OCI-M2 (cell line): ENCODE measurements around the gene GPR158.

ENCODE experiments used
- DNase-seq: peaks from one replicate; lab custom pipeline; 2025; ENCODE audit not compliant: unreplicated experiment; lab: John Stamatoyannopoulos, UW

GPR158 gene

DNA sequence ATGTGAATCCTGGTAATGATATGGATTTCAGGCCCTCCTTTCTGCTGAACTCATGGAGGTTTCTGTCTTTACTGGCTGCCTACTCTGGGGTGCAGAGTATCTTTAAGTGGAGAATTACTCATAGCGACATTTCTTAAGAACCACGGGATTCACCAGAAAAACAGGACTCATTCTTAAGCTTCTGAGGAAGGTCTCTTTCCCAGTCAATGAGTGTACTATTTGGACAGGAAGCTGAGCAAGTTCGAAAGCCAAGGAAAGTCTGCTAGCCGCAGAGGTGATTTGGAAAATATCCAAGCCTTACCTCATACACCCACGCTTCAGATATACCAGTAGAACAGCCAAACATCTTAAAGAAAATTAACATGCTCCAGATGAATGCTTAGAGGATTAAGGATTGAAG is 381.7 kb downstream of the GPR158 start:
- DNase-seq, result no peak

DNA sequence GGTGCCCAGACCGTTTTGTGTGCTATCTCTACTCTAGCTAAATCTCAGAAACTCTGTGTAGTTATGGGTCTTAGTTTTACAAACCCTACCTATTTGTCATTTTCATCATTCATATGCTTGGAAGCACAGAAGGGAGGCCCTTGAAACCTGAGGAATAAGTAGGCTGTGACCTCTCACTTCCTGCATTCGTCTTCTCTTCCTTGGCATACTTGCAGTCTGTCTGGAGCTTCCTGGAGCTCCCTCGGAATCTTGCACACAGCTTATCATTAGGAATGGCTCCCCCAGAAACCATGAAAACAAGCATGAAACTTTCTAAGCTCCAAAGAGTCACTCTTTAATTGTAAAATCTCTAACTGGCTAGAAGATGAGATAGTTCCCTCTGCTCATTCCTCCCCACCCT is 382.3 kb downstream of the GPR158 start:
- no peak for DNase-seq

DNA sequence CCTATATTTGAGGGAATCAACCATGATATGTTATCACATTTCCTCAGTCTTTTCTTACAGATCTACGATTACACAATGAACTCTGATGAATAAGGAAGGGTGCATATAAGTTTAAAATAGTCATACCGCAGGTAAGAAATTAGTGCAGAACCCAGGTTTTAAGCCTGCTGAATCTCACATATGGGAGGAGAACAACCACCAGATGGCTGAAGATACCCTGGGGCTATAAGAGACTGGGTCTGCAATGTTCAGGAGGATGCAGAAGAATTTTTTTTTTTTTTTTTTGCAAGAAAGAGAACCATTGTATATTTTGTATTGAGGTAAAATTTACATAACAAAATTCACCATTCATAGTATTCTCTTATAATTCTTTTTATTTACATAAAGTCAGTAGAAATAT is 387.0 kb downstream of the GPR158 start:
- DNase-seq, result no peak

DNA sequence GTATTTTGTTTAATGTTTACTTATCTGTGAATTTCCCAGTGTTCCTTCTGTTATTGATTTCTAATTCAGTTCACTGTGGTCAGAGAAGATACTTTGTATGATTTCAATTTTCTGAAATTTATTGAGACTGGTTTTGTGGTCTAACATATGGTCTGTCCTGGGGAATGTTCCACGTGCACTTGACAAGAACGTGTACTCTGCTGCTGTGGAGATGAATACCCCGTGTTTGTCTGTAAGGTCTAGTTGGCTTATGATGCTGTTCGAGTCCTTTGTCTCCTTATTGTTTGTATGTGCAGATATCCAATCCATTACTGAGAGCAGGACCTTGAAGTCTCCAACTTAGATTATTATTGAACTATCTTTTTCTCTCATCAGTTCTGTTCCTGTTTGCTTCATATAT is 387.7 kb downstream of the GPR158 start:
- DNase-seq, result no peak

DNA sequence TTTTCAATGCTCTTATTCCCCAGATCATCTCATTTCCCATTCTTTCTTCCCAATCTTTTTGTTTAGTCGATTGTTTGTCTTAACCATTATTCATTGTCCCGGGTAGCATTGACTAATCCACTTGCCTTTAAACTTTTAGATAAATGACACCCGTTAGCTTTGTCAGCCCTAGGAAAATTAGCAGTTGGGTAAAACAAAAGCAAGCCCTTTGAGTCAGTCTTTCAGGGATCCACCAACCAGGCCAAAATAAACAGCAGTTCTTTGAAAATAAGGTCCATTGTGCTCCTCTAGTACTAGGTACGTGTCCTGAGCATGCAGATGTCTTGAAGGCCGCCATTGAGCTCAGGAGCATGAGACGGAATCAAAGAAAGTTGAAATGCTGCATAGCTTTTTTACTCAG is 389.6 kb downstream of the GPR158 start:
- no peak for DNase-seq

DNA sequence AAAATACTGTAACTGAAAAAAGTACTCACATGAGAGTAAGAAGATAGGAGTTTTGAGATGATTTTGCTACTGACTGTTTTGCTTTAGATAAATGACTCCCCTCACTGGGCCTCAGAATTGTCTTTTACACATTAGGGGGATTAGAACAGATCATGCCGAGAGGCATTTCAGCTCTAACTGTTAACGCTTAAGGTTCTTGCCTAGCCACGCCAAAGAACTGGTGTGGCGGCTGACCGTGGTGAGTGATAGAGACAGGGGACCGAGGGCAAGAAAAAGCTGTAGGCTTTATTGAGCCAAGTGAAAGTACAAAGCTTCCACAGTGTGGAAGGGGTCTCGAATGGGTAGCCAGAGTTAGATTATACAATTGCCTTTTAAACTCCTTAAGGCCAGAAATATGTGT is 390.8 kb downstream of the GPR158 start:
- DNase-seq, result no peak

DNA sequence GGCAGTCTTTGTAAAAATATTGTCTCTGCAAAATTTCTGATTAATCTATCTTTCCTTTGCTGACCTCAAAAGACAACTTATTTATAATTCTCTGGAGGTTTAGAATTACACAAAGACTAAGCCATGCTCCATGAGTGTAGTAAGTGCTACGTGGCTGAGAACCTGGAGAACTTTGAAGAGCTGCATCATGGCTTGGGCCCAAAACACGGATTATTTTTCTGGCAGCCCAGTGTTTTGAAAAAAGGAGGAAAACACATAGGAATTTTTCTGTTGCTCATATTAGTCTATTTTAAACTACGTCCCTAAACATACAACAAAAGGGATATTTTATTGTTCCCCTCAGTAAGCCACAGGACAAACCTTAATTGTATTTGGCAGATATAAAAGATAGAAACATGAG is 398.5 kb downstream of the GPR158 start:
- no peak for DNase-seq

DNA sequence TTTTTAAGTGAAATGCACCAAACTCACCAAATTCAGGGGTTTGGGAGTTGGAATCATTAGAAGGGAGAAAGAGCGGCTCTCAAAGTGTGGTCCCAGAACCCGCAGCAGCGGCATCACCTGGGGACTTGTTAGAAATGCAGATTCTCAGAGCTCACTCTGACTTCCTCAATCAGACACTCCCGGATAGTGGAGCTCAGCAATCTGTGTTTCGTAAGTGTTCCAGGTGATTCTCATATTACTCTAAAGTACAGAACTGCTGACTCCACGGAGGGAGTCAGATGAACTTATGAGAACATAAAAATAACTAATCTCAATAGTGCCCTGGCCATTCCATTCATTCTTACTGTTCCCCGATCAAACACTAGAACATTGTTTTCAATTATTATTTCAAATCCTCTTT is 400.5 kb downstream of the GPR158 start:
- DNase-seq, result no peak

DNA sequence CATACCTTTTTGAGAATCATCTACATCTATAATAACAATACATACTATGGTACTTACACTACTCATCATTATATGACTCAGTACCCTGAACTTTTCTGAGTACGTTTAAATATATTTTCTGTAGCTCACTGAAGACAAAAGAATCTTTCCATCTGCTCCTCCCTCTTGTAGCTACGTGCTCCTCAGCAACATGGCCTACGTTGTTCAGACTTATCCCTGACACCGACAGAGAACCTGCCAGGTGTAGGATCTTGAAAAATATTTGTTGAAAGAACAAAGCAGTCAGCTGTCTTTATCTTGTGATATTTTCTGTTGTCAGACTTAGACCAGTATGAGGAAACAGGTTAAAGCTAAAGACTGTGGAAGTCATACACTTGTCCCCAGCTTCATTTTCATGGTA is 403.3 kb downstream of the GPR158 start:
- no peak for DNase-seq

DNA sequence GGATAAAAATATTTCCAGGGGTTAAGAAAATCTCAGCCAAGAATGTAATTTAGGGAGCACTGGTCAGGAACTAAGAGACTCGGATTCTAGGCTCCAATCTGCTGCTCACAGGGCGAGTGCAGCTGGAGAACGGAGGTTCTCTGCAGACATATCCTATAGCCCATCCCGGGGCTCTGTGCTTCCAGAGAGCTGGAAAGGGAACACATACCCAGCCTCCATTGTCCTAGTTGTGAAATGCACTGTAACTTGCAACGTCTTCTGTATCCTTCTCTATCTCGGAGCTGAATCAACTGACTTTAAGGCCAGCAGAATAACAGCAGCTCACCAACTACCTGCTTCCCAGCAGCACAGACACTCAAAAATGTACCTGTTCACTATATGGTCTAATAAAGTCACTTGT is 408.2 kb downstream of the GPR158 start:
- DNase-seq, result no peak

DNA sequence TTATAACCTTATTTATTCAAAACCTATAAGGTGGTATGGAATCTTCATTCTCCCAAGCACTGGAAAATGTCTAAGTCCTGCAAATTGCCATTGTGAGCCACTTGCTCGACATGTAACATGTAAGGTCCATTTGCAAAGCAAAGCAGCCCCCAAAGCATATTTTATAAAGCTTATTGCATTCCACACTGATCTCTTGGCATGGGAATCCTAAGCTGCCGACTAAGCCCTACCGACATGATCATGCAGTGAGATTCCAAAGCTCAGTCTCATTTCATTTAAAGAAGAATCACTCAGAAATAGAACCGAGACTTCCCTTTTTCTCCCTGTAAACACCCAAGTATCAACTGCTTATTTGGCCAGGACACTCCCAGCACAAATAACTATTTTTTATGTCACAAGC is 425.9 kb downstream of the GPR158 start:
- DNase-seq, result no peak

DNA sequence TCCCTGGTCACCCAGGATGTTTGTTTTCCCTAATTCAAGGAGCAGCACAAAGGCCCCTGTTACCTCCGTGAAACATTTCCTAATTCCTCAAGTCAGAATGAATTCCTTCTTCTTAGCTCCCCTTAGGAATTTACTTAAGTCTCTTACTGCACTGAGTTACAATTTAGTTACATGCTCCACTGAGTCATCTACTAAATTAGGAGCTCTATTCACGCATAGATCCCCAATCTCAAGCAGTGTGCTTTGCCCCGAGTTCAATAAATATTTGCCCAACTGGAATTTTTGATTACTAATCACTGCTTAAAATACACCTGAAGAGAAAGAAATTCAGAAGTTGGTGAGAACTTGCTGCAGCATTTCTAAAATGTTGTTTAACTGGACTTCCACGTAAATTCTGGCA is 429.8 kb downstream of the GPR158 start:
- DNase-seq, result no peak

DNA sequence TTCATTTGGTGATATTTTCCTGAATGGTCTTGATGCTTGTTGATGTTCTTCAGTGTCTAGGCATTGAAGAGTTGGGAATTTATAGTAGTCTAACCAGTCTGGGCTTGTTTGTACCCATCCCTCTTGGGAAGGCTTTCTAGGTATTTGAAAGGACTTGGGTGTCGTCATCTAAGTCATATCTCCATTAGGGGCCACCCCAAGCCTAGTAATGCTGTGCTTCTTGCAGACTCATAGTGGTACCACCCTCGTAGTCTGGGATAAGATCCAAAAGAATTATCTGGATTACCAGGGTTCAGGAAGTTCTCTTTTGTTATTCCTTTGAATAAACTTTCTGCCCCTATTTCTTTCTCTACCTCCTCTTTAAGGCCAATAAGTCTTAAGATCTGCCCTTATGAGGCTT is 439.9 kb downstream of the GPR158 start:
- no peak for DNase-seq

DNA sequence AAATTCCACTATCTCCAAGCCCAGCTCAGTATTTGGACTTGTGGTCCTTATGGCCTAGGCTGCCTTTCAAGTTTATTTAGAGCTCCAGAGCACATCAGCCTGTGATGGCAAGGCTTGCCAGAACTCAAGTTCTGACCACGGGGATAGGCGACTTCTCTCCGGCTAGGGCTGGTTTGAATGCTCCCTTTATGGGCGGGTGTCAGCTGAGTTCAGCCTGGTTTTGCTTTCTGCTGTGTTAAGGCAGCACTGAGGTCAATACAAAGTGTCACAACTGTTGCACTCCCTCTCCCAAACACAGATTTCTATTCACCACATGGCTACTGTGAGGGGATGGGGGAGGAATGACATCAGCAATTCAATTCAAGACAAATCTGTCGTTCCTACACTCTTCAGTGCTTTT is 441.1 kb downstream of the GPR158 start:
- no peak for DNase-seq

DNA sequence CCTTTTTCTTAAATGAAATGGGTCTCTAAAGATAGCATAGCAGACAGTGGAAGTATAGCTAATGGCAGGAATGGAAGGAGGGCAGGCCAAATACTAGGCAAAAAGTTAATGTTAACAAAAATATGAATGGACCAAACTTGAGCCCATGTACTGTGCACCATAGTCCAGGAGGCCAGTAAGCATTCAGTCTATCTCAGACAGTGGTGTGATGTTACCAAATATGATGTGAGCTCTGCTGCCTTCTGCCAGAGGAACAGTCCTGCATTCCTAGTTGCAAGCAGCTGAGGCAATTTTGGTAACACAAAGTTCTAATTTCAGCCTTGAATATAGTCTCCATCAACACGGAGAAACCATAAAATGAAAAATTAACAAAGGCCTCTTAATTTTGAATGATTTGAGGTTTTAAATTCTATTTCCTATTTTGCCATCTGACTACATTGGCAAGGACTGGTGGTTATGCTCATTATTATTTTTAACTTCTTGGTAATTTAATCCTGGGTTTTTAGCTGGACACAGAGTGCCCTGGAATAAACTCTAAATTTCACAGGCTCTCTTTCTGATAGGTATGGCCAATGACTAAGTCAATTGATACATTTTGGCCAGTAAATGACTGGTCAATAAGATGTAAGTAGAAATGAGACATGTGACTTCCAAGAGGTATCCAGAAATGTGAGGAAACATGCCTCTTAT is 442.2 kb downstream of the GPR158 start:
- DNase-seq, result no peak

DNA sequence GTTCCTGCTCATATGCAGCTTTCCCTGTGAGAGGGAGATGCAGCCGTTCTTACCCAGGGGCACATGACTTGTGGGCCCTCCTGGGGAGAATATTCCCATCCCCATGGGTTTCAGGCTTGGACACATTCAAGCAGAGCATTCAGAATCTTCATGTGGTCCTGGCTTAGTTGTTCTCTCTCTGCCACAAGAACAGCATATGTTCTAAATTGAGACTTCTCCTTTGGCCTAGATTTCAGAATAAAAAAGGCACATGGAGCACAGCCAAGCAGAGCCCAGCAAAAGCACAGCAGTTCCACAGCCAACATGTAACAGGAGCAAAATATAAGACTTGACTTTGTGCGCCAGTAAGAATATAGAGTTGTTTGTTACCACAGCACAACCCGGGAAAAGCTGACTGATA is 452.8 kb downstream of the GPR158 start:
- no peak for DNase-seq

DNA sequence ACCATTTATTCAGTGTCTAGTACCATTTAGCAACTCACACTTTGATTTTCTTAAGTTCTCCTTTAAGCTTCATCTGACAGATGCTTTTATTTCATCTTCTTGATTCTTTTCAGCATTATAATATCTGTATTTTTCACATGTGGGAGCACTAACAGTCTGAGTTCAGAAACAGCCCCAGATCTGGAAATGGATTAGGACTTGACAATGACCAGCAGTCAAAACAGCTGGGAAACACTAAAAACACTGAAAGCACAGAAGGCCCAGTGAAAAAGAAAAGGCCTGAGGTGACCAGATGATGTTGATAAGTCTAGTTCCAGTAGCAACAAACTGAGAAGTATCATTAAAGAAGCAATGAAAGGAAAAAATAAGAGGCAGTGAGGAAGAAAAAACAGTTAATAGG is 454.5 kb downstream of the GPR158 start:
- no peak for DNase-seq

DNA sequence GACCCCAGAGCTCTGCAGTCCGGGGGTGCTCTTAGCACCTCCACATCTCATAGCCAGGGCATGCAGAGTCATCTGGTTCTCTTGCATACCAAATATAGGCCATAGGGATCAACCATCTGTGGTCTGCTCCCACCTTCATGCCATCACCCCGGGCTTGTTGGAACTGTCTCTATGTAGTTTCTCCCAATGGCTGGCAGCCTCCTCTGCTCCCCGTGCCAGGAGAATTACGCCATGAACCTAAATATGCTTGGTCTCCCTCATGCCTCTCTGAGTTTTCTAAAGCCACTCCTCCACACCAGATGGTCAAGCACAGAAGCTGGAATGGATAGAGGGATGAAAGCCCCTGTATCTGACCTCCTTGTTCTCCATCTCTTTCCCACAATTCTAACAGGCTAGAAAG is 456.7 kb downstream of the GPR158 start:
- DNase-seq, result no peak

DNA sequence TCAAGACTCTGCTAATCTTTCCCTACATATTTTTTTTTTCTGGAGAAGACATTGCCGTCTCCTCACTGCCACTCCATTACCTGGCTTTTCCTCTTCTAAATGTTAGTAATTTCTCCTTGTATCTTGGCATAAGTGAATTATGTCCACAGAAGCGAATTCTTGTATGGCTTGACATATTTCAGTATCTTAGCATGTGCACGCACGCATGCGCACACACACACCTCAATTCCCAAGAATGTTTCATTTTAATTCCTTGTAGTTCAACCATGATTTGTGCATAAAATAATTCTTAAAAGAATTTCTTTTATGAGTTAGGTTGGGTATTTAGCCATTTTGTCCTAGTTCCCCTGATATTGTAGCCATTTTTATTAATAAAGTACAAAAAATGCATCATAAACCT is 458.0 kb downstream of the GPR158 start:
- DNase-seq, result no peak

DNA sequence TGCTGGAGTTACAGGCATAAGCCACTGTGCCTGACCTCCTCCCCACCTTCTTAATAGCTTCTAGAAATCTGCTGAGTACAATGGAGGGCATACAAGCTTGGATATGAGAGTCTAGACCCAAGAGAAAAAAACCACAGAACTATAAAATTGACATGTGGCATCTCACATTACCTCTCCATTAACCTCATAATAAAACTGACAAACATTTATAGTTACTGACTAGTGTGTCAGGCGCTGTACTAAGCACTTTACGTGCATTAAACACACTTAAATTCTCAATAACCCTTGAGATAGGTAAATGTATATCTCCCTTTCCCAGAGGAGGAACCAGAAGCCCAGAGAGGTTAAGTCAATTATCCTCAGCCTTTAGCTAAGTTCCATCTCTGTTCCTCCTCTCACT is 458.7 kb downstream of the GPR158 start:
- DNase-seq, result no peak

DNA sequence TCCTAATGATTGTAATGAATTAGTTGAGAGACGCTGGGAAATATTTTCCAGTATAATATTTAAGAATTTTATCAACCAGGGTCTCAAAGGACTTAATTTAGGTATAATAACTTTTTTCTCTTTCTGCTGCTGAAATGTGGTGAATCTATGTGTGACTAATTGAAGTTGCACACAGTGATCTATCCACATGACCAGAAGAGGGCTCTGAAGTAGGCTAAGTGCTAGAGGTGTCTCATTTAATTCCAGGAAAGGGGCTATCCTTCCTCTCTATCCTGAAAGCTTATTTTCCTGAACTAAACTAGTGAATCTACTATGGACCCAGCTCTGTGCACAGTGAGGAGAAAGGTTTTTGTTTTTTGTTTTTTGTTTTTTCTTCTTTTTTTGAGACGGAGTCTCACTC is 464.8 kb downstream of the GPR158 start:
- DNase-seq, result no peak

DNA sequence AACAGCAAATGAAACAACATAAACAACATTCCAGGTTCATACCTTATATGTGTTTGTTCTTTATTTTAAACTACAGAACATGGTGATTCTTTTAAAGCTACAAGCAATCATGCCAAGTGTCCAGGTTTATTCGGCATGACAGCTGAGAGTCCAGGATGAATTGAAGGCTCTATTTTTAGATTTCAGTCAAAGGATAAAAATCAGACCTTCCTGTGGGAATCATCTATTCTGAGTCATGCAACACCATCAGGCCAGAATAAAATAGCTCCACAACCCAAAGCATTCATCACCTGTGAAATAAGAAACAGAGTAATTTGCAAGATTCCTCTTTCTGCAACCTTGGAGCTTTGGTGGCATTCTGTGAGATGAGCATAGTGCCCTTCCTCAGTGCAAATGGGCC is 466.8 kb downstream of the GPR158 start:
- no peak for DNase-seq

DNA sequence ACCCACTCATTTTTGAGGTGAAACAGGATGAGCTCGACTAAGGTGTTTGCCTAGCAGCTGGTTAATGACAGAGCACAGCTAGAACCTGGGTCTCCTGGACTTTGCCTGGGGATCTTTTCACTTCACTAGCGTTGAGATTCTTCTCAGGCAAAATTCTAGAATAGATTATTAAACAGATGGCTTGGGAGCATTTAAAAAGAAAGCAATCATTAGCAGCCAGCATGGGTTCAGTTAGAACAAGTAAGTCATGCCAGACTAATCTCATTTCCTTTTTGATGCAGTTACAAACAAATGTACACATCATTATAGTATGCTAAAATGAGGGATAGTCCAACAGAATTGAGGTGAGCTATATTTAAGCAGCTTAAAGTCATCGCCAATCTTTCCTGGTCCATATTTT is 467.9 kb downstream of the GPR158 start:
- no peak for DNase-seq

DNA sequence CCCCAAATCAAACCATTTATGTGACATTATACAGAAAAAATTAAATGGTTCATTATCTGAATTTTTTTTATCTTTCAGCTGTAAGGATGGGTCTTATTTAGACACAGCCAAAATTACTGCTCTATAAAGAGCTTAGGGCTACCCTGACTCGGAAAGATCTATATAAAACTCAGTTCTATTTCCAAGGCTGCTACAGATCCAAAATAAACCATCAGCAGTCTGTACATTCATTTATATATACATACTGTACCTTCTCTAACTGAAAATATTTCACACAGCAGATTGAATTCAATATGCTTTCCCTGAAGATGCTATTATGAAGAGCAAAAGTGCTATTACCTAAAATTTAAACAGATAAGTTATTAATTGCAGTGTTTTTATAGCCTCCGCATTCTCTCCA is 471.6 kb downstream of the GPR158 start:
- DNase-seq, result no peak
